HG03045 (cell line): ENCODE measurements around the gene MEMO1.

Source experiments
- ATAC-seq: cut with Tn5 transposase; IDR thresholded peaks from one replicate; pipeline ENCODE4 v1.9.1; 2021; ENCODE audit warnings: mild to moderate bottlenecking, moderate library complexity; ENCODE audit not compliant: unreplicated experiment

The MEMO1 gene

DNA sequence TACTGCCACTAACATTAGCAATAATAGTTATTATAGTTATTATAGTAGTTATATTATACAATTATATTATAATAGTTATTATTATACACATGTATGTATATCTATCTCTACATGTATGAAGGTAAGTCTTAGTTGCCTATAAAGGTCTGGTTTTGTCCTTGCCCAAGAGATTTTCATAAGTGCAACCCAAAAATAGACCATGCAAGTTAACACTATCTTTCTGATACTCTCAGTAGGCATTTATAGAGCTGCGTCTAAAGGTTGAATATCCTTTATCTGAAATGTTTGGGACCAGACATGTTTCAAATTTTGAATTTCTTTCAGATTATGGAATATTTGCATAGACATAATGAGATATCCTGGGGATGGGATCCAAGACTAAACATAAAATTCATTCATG, 175.4 kb downstream of the MEMO1 start:
- no peak for ATAC-seq

- ATAC-seq: no peak
Measured at GRCh38 chr2:31832363-31832762, 178.4 kb downstream of the MEMO1 start.

DNA sequence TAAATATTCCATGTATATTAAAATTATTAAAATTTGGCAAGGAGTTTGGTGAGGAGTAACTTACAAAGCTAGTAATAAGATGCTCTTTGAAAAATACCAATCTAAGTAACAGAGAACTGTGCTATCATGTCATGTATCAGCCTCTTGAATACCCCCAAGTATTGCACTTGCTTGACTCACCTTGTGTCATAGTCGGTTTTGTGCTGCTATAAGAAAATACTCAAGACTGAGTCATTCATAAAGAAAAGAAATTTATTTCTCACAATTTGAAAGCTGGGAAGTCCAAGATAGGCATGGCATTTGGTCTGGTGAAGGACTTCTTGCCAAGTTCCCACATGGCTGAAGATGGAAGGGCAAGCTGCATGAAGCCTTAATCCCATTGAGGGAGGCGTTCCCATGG, 179.2 kb downstream of the MEMO1 start:
- ATAC-seq: no peak

- ATAC-seq: no peak
Measured at GRCh38 chr2:31828891-31829290, 181.9 kb downstream of the MEMO1 start.

DNA sequence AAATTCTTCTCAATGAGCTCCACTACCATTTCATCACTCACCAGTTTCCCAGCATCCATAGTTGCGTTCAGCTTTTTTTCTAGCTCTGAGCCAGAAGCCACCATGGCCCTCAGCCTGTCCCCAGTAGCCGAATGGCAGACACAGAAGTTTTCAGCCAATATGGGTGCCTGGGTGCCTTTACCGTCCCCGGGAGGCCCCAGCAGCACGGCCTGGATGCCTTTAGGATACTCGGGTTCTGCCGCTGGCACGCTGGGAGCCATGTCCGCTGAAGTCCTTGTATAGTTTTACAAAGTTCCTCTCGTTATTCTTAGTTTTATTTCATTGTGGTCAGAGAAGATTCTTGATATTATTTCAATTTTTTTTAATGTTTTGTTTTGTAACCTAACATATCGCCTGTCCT, 187.2 kb downstream of the MEMO1 start:
- ATAC-seq: no peak

GRCh38 chr2:31822587-31822986, 188.2 kb downstream of the MEMO1 start:
- no peak for ATAC-seq
